Measurements from ENCODE around the gene ELP2. TPM values are rescaled to one million over a fixed set of nuclear protein-coding genes. Genes with fewer than 3 reads are reported as not detected.
"Not testable (repeated sequence)": the region's sequence is repeated elsewhere in the genome, so short reads cannot be mapped to it uniquely, and the experiment has no call there.

The ELP2 gene
- 10 to 100 TPM; 41.9 to 64.2 (median 57.9) TPM for total RNA-seq
- 10 to 100 TPM; 33.7 to 69.2 TPM for polyA plus RNA-seq
- long read RNA-seq, donor 1, full-length matches to known transcripts: 86 of 109 reads
- long read RNA-seq, donor 1, partial matches to known transcripts: 1 of 109 reads
- long read RNA-seq, donor 1, other reads (novel, unspliced or antisense): 22 of 109 reads
- long read RNA-seq, donor 2, full-length matches to known transcripts: 88 of 106 reads
- long read RNA-seq, donor 2, partial matches to known transcripts: 2 of 106 reads
- long read RNA-seq, donor 2, other reads (novel, unspliced or antisense): 16 of 106 reads
- long read RNA-seq, donor 3, full-length matches to known transcripts: 229 of 276 reads
- long read RNA-seq, donor 3, partial matches to known transcripts: 8 of 276 reads
- long read RNA-seq, donor 3, other reads (novel, unspliced or antisense): 39 of 276 reads

- peak within 1 kb of the TSS; percentile 89 to 98 (median 96) for H3K4me3 ChIP-seq
- intact Hi-C loops (cut with DNase I): loop anchor here in 4 of 10 donors (2.0 to 10.0 kb wide), 4 partner anchors 48 to 115 kb away; partner anchors contain the start of gene RPRD1A (in 4 of the 4)
- peak; percentile 96 to 99 (median 98) for ATAC-seq
- peaks cover 0 to 43% (median 32%) of the 10 kb centered on the region in 9 donors for H3K4me1 ChIP-seq
- WGBS, 2 donors: 0% methylated on average over 69 of the region's 69 CpGs
- H3K27ac ChIP-seq: peak within 1 kb of the TSS; percentile 91 to 100 (median 99)
- H3K36me3 ChIP-seq: peaks cover 0 to 33% (median 3%) of the 10 kb centered on the region in 9 donors
- H3K27me3 ChIP-seq: no peaks in the 10 kb centered on the region
- peak in 1 of 9 donors; percentile 23 for TF ChIP-seq CTCF (IDR thresholded peaks at IDR 0.05)
- no peaks in the 10 kb centered on the region for H3K9me3 ChIP-seq
- peak; percentile 95 to 96 for DNase-seq
Observed at GRCh38 chr18:36129300-36130038, at the start of gene ELP2, which contains the start of gene SLC39A6. ELP2 (plus strand) TSS chr18:36129899; CDS start chr18:36129934, 35 bp downstream. SLC39A6 (minus strand) TSS chr18:36129340; CDS start chr18:36127007, 2,333 bp downstream.

GRCh38 chr18:36081118-36081517 lies 48.6 kb upstream of the ELP2 start:
- ATAC-seq; H3K27me3 ChIP-seq; H3K4me1 ChIP-seq; H3K27ac ChIP-seq; intact Hi-C loops (cut with DNase I); H3K36me3 ChIP-seq; H3K4me3 ChIP-seq; DNase-seq: not testable (repeated sequence)
- peaks cover 0 to 39% (median 0%) of the 10 kb centered on the region in 11 donors for H3K9me3 ChIP-seq
- 85 to 88% methylated on average over 2 of the region's 2 CpGs for WGBS, 2 donors

GRCh38 chr18:36083729-36084128 lies 46.0 kb upstream of the ELP2 start:
- DNase-seq: no peak
- Histone ChIP-seq H3K27me3 (no peaks in the 10 kb centered on the region), H3K27ac (no peak overlapping the region), H3K4me3 (no peak overlapping the region), H3K36me3 (no peaks in the 10 kb centered on the region), H3K9me3 (peaks cover 0 to 39% (median 0%) of the 10 kb centered on the region in 11 donors), H3K4me1 (no peaks in the 10 kb centered on the region)
- WGBS, 2 donors: 72 to 86% methylated on average over 2 of the region's 2 CpGs
- intact Hi-C loops (cut with DNase I): no loop called here
- no peak for ATAC-seq
- TF ChIP-seq CTCF (IDR thresholded peaks at IDR 0.05): no peak

GRCh38 chr18:36085195-36085594 lies 44.5 kb upstream of the ELP2 start:
- H3K27ac ChIP-seq: no peak overlapping the region
- no peak overlapping the region for H3K4me3 ChIP-seq
- no peaks in the 10 kb centered on the region for H3K4me1 ChIP-seq
- intact Hi-C loops (cut with DNase I): no loop called here
- no peak for DNase-seq
- peaks cover 0 to 36% (median 0%) of the 10 kb centered on the region in 11 donors for H3K9me3 ChIP-seq
- H3K36me3 ChIP-seq: no peaks in the 10 kb centered on the region
- WGBS, 2 donors: 77 to 84% methylated on average over 4 of the region's 4 CpGs
- no peaks in the 10 kb centered on the region for H3K27me3 ChIP-seq
- peak in 2 of 8 donors; percentile 4 to 26 for ATAC-seq
- TF ChIP-seq CTCF (IDR thresholded peaks at IDR 0.05): no peak

All from heart right ventricle (tissue), 16 donors.